Stimulated activated CD4-positive, alpha-beta T cell treated with anti-CD3 and anti-CD28 coated beads, Interleukin-15, amount 100 ng/mL, for 48 hours (primary cell): ENCODE results near the gene GLTP.
"Not testable (repeated sequence)": the region's sequence is repeated elsewhere in the genome, so short reads cannot be mapped to it uniquely, and the experiment has no call there.

Experiments used
- DNase-seq, 2 donors: peaks; one replicate each; pipeline ENCODE4 v3.0.0-alpha.2; 2020; ENCODE audit warnings: low read depth in 2 of 2

Gene GLTP

DNA sequence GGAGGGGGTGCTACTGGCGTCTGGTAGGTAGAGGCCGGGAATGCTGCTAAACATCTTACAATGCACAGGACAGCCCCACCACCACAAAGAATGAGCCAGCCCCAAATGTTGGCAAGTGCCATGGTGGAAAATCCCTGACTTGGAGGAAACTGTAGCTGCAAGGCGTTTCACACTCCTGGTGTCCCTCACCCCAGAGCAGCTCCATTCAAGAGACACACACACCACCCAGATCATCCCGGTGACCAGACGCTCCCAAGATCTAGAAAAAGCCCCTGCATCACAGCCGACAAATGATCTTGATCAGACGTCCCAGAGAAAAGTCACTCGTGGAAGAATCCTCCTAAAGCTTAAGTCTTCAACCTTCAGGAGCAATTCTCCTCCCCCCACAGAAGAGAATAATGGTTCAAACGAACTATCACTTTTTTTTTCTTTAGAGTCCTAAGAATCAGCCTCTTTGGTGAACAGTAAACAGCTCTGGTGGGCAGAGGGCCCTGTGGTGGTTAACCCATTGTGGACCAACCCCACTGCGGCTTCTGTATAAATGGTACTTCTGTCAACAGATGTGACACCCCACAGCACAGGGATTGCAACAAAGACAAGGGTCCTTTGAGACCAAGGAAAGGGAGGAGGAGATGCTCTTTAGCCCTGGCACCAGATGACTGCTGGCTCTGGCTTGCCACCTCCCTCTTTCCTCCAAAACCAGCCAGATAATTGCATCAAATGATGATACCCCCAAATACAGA is 2.7 kb downstream of the GLTP start:
- no peak for DNase-seq

DNA sequence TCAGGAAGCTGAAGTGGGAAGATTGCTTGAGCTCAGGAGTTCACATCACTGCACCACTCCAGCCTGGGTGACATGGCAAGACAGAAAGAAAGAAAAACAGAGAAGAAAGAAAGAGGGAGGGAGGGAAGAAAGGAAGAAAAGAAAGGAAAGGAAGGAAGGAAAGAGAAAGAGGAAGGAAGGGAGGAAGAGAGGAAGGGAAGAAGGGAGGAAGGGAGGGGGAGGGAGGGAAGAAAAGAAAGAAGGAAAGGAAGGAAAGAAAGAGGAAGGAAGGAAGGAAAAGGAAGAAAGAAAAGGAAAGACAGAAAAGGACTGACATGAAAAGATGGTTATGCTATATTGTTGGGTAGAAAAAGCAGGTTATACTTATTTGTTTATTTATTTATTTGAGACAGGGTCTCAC is 3.9 kb downstream of the GLTP start:
- no peak for DNase-seq

DNA sequence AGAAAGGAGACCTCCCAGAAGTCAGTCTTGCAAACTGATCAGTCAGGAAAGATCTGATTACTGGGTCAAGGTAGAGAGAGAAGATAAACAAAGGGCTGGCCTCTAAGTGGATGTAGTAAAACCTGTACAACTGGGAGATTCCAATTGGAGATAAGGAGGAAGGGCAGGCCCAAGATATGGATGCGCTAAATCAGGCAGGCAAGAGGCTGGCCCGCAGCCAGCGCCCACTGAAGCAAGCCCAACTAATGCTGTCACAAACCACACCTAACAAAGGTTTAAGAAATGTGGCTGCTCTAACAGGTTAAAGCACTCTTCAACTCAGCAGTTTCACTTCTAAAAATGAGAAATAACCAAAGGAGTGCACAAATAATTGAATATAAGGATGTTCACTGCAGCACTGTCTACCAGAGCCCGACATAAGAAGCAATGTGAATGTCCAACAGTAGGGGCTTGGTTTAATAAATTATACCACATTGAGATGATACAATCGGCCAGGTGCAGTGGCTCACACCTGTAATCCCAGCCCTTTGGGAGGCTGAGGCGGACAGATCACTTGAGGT is 4.7 kb downstream of the GLTP start:
- no peak for DNase-seq

DNA sequence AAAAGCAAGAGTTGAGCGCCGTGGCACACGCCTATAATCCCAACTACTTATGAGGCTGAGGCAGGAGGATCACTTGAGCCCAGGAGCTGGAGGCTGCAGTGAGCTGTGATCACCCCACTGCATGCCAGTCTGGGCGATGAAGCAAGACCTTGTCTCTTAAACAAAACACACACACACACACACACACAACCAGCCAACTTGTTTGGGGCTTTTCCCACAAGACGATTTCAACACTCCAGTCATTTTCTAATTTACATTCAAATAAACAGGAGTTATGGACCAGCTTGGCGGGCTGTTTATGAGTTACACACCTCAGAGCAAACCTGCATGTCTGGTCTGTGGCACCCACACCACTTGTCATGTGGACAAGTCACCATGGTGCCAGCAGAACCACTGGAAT is 6.7 kb downstream of the GLTP start:
- no peak for DNase-seq

DNA sequence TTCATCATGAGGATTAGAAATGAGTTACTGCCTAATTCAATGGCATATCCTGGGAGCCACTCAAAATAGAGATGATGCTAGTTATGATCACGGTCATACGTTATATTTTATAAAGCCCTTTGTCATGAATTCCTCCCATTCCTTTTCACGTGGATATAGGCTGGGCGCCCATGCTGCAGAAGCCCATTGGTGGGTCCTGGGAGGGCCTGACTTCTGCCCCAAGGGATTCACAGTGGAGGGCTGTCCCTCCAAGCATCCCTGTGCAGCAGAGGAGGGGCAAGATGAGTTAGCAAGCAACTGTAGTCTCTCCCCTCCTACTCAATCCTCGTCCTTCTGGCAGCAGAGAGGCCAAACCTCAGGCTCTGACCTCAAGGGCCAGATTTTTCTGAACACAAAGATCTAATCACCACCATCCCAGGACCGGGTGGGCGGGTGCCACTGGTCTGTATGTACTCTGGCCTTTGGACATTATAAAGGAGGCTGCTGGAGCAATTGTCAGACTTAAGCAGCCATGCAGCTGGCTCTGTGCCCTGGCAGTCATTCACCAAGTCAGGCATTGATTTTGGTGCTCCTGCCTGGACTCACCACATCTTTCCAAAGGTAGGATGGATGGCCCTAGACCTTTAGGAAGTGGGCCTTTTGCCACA is 8.6 kb downstream of the GLTP start:
- no peak for DNase-seq

DNA sequence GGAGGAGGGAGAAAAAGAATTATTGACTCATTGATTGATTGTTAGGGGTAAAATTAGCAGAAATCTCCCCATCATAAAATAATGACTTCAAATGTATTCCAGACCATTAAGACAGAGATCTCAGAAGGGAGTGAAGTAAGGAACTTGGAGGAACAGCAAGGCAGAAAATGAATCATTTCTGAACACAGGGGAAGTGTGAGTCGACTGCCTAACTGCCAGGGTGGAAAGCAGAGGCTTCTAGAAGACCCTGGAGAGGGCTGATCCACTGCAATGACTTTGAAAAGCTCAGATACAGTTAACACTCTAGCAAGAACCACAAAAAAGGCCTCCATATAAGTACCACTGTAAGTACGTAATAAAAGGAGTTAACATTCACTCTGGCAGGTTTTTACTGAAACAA is 9.7 kb downstream of the GLTP start:
- DNase-seq, result no peak

DNA sequence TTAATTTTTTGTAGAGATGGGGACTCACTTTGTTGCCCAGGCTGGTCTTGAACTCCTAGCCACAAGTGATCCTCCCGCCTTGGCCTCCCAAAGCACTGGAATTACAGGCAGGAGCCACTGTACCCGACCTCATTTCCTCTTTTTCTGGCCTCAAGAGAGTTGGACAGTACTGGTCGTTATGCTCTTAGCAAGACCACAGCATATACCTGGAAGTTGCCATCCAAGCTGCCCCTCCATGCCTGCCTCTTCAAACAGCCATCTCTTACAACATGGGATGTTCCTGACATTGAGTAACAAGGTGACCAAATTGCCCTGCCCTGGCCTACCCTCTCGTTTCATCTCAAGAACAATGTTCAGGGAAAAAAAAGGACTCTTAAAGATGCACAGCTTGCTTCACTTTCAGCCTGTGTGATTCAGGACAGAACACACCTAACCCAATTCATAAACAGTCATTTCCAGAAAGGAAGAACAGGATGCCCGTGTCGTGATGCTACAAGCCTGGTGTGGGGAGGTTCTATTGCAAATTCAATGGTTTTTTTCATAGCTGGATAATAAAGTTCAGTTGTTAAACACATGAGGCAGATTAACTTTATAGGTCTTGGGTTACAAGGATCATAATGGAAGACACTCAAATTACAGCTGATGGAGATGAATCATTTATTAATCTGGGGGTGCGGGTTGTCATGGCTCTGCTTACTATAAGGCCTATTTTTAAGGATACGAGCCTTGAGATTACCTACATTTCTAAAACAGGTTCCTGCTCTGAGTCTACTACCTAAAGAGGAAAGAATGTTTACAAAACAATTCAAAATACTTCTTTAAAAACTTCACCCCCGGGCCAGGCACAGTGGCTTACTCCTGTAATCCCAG is 11.9 kb downstream of the GLTP start:
- DNase-seq, result no peak

DNA sequence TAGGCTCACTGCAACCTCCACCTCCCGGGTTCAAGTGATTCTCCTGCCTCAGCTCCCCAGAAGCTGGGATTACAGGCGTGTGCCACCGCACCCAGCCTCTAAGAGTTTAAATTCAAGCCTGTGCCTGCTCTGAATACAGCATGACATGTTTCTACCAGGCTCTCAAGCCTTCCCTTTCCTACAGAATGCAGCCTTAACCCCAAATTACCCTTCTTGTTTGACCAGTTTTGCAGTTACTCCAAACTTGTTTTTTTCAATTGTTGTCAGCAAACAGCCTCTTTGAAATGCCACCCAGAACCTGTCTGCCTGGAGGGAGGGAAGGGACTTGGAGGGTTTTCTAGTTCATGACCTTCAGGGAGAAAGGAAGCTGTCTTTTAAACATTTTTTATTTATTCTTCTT is 15.4 kb downstream of the GLTP start:
- DNase-seq, result no peak

DNA sequence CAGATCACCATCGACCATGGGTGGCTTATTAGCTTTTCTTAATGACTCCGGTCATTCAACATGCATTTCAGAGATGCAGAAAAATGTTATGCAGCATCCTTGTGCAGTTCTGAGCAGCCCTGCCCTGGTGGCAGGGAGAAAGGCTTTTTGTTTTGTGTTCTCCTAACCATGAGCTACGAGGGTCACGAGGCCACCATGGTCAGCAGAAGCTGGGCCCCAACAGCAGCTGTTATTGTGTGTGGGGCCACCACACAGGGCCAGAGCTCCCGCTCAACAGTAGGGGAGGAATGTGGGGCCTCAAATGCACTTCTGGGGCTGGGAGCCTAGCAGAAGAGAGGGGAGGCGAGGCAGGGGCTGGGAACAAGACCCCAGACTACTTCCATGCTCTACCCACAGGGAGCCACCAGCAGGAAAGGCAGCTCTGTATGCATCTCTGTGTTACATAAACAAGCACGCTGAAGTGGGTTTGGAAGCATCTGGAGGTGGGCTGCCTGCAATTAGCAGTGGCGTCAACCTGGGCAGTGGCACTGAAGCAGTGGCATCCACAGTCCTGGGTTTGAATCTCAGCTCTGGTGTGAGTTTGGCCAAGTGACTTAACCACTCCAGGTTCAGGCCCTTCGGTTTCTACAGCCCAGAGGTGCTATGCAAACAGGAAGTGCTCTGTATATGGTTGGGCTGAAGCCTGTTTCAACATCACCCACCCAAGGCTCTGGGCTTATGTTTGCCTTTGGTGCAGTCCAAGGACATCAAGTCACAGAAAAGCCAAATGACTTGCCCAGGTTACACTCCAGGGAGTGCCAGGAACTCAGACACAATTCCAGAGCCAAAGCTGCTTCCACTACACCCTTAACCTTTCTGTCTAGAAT is 16.3 kb downstream of the GLTP start:
- no peak for DNase-seq

DNA sequence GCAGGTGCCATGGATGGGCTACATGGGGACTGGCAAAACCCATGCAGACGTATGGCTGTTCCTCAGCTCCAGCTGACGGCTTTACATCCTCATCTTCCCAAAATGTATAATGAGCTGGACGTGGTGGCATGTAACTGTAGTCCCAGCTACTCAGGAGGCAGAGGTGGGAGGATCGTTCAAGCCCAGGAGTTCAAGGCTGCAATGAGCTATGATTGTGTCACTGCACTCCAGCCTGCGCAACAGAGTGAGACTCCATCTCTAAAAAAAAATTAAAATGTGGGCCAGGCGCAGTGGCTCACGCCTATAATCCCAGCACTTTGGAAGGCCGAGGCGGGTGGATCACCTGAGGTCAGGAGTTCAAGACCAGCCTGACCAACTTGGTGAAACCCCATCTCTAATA is 17.9 kb downstream of the GLTP start:
- DNase-seq, result not testable (repeated sequence)

DNA sequence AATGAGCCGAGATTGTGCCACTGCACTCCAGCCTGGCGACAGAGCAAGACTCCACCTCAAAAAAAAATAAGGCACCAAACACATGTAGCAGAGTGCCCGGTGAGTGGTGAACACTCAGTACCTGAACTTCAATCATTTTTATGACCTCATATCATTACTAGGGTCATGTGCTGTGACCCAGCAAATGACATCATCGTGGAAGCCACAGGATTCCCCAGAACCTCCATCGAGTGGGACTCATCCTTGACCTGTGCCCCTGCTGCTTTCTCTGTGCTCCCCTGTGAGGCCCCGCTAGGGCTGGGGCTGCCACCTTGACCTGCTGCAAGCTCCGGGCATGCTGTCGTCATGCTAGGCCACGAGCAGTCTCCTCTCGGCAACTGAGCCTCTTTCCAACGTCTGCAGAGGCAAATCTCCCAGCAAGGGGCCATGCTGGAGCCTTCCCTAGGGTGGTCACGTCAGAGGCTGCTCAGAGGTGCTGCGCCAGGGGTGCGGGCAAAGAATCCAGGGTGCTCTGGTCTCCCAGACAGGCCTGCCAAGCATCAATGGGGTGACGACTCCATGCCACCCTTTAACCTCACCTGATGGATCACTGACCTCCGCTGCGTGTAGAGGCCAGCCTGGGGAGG is 18.5 kb downstream of the GLTP start:
- no peak for DNase-seq

DNA sequence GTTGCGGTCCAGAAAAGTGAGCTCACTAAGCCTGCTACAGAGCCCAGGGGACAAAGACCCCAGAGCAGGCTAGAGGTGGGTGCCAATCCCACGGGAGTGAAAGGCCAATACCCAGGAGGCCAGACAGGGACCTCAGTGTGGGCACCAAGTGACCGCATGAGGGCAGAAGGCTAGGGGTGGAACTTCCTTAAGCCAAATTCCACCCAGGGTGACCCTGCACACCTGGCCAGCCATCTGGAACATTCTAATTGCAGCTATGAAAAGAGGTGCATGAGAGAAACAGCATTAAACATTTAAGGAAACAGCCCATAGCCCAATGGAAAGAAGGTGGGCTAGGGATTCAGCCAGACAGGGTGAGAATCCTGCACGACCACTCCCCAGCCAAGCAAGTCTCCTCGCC is 19.4 kb downstream of the GLTP start:
- DNase-seq, result no peak

DNA sequence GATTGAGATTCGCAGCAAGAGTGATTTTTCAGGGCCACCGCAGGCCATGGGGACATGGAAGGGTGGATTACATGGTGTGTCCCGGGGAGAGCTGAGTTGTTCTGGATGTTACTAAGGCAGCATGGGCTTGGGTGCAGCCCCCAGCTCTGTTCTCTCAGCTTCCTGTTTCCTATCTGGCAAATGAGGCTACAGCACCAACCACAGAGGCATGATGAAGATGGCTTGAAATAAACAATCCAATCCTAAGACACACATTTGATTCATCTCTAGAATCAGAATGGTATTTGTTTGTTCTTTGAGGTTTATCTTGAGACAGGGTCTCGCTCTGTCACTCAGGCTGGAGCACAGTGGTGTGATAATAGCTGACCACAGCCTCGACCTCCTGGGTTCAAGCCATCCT is 21.6 kb downstream of the GLTP start:
- no peak for DNase-seq

DNA sequence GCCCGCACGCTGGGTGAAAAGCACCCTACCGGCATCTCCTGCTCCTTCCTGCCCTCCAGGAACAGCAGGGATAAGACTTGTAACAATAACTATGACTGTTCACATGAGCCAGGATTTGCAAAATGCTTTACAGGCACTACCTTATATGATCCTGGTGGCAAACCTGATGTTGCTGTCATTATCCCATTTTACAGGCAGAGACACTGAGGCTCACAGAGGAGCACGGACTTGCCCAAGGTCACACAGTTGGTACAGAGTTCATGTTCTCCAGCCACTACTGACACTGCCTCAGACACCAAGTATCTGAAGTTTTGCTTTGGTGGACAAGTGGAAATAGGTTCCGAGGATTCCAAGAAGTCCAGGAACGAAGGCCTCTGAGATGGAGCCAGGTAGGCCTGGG is 22.6 kb downstream of the GLTP start:
- no peak for DNase-seq

DNA sequence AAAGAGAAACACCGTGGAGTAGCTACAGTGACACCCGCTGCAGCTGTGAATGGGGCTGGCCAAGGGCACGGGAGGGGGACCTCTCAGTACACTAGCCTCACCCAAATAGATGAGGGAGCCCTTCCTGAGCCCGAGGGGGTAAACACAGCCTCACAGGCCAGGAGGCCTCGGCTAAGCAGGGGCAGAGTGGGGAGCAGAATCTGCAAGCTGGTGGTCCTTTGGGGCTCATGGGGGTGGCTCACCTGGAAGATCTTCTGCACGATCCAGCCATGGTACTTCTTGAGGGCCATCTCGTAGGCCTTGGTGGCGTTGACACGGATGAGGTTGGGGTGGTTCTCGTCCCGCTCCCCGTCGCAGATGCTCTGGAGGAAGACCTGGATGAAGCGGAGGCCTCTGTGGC is 25.0 kb downstream of the GLTP start:
- DNase-seq, result no peak

DNA sequence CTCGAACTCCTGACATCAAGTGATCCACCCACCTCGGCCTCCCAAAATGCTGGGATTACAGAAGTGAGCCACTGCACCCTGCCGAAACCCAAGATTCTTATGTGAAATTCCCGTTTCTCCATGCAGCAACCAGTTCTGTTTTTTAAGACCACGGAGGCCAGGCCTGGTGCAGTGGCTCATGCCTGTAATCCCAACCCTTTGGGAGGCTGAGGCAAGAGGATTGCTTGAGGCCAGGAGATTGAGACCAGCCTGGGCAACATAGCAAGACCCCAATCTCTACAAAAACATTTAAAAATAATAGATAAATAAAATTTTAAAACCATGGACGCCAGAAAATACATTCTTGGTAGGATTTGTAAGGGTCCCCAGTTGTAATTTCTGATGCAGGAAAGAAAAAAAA is 29.8 kb downstream of the GLTP start:
- not testable (repeated sequence) for DNase-seq

DNA sequence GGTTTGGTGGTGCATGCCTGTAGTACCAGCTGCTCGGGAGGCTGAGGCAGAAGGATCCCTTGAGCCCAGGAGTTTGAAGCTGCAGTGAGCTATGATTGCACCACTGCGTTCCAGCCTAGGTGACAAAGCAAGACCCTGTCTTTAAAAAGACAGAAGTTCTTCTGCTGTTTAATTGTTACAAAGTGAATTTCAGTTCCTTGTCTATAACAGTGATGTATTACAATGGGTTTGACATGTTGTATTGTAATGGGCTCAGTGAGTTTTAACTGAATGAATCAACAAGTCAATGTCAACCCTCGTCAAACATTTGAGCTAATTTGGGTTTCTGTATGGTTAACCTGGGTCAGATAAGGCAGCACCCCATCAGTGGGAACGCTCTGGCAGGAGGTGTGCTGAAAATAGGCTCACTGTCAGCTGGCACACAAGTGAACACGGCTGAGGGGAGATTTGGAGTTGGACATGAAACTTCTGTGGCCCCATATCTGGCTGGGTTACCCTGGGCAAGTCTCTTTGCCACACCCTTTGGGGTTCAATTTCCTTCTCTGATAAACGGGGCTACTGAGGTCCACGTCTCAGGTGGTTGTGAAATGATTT is 33.1 kb downstream of the GLTP start:
- DNase-seq, result no peak

DNA sequence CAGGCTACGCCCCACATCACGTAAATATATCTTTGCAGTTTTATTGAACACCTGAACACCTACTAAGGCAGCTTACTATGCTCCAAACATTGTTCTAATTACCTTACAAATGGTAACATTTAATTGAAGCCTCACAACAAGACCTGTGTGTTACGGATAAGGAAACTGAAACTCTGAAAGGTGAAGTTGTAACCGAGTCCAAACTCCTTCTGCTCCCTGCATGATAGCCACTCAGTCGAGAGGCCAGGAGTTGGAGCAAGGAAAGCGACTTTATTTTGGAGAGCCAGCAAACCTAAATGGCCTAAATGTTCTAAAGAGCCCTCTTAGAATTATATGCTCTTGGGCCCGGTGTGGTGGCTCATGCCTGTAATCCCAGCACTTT is 34.5 kb downstream of the GLTP start:
- no peak for DNase-seq

DNA sequence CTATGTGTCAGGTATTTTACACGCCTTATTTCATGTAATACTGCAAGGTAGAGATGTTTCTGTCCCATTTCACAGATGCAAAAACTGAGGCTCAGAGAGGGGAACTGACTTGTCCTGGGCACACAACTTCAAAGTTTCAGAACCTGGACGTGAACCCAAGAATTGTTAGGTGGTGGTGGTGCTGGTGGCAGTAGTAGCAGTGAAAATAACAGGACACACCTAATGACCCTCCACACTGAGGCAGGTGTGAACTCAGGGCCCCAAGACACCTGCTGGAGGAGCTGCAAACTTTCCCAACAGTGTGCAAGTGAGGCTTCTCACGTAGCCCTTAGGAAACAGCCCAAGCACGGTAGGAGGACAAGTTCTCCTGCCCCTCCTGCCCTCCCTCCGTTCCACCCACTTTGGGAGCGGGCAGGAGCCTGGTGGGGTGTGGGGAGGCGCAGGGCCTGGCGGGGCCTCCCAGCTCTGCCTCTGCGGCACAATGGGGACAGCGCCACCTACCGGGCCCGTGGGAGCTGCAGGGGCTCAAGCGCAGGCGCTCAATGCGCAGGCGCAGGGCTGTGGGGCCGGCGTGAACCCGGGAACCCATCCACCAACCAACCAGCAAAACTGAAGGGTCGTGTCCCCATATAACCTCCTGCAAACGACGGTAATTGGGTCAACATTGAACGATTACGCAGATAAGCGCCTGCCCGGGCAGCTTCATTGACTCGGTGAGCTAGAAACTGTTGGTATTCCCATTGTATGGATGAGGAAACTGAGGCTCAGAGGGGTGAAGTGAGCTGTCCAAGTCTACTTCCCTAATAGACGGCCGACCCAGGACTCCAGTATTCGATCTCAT is 35.1 kb downstream of the GLTP start:
- peak; percentile 77 to 85 for DNase-seq

DNA sequence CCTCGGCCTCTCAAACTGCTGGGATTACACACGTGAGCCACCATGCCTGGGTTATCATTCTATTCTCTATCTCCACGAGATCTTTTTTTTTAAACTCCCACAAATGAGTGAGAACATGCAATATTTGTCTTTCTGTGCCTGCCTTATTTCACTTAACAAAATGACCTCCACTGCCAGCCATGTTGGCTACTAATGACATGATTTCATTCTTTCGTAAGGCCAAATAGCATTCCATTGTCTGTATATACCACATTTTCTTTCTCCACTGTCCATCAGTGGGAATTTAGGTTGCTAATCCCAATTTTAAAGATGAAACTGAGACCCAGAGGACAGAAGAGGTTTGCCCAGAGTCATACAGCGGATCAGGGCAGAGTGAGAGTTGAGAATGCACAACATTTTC is 36.2 kb downstream of the GLTP start:
- no peak for DNase-seq
